GM19455 (cell line): ENCODE data around the gene SLC25A26.
"Not testable (repeated sequence)": the region's sequence is repeated elsewhere in the genome, so short reads cannot be mapped to it uniquely, and the experiment has no call there.

Experiments used
- ATAC-seq: cut with Tn5 transposase; IDR thresholded peaks from one replicate; pipeline ENCODE4 v1.9.1; 2021; ENCODE audit not compliant: unreplicated experiment

SLC25A26 gene

DNA sequence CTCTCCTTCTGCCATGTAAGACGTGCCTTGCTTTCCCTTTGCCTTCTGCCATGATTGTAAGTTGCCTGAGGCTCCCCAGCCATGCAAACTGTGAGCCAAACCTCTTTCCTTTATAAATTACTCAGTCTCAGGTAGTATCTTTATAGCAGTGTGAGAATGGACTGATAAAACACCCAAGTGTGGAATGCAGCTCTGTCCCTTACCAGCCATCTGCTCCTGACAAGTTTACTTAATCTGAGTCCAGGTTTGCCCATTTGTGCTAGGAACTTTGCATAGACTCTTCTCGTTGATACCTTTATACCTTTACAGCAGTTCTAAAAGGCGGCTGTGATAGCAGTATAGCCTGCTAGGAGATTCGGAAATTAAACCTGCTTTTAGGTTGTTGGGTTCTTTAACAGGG is 48.1 kb downstream of the SLC25A26 start:
- ATAC-seq = no peak

DNA sequence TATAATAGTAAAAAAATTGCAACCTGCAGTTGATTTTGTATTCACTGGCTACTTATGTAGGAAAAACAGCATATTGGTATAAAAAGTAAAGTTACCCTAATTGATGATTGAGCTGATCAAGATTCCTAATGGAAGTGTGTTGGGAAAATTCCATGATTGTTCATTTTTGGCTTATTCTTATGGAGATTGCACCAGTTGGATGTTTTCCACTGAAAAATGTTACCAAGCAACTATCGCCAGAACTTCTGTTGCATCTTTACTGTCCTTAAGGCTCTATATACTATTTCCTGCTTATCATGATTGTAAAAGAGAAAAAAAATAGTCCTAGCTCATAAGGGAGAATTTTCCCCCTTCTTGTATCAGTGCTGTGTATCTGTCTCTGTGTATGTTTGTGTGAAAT is 48.6 kb downstream of the SLC25A26 start:
- ATAC-seq = no peak

DNA sequence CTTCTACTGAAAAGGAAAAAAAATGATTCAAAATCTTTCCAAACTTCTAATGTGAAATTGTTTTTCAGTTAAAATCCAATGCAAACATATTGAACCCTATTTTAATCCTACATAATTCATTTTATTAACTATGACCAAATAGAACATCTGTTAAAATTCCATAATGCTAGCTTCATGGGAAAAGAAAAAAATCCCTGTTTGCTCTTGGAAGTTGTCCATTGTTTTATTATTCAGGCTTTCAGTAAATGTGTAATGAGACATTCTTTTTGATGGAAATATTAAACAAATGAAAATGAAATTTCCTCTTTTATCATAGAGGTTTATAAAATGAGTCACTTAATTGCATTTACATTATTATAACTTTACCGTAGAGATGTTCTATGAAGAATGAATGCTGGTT is 49.5 kb downstream of the SLC25A26 start:
- no peak for ATAC-seq

DNA sequence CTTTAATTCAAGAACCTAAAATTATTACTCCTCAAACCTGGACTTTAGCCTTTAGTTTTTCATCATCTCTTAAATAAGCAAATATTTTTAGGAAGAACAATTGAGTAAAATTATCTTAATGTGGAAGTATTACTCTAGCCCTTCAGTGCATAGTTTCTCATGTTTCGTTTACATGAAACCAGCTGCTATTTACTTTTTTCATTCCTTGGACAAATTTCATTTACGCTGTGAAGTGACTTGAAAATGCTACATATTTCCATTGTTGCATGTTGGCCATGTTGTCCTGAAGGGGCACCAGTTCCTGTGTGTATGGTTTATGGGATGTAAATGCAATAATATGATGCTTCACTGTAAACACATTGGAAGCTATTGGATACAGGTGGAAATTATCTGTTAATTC is 49.9 kb downstream of the SLC25A26 start:
- ATAC-seq = no peak

DNA sequence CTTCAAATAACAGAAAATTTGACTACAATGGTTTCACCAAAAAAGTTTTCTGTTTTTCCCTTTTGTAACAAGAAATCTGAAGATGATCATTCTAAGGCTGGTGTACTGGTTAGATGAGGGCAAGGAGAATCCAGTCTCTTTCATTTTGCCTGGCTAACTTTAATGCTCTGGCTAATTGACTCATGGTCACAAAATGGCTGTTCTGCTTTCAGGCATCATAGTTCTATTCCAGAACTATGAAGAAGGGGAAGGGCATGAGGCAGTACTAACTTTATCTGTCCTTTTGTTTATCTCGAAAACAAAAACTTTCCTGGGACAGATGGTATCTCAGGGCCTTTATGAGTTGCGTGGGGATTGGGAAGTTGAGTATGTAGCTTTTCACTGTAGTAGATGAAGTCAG is 50.4 kb downstream of the SLC25A26 start:
- no peak for ATAC-seq

DNA sequence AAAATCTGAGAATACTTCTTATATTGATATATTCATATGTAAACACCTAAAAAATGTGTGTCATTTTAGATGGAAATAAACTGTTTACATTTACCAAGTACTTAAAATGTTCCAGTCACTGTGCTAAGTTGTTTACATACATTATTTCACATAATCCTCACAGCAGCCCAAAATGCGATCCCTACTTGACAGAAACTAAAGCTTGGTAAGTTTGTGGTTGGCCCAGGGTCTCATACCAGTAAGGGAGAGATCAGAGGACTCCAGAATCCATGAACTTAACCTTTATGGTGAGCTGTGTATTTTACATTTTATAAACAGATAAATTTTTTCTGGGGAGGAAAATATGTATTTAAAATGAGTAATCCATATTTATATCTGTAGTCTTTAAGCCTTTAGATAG is 51.2 kb downstream of the SLC25A26 start:
- ATAC-seq = no peak

DNA sequence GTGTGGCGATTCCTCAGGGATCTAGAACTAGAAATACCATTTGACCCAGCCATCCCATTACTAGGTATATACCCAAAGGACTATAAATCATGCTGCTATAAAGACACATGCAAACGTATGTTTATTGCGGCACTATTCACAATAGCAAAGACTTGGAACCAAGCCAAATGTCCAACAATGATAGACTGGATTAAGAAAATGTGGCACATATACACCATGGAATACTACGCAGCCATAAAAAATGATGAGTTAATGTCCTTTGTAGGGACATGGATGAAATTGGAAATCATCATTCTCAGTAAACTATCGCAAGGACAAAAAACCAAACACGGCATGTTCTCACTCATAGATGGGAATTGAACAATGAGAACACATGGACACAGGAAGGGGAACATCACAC is 54.0 kb downstream of the SLC25A26 start:
- not testable (repeated sequence) for ATAC-seq

DNA sequence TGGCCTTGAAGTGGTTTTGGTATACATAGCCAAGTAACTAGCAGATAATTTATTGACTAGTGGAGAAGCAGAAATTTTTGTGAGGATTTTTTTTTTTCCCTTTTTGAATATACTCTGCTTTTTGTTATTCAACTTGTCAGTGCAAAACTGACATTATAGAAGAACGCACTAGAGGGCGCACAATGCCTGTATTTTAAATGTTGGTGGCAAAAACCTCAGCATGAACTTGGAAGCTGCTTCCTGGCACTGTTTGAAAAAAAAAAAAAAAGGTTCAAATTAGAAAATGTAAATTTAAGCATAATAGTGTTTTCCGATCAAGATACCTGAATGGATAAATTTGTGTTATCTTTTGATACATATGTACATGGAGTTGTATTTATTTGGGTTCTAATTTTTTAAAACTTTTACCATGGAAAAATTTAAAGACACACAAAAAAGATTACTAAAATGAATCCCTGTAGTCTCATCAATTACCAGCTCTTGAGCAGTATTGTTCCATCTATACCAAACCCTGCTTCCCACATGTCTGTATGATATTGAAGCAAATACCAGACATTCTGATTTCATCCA is 56.0 kb downstream of the SLC25A26 start:
- ATAC-seq = no peak

DNA sequence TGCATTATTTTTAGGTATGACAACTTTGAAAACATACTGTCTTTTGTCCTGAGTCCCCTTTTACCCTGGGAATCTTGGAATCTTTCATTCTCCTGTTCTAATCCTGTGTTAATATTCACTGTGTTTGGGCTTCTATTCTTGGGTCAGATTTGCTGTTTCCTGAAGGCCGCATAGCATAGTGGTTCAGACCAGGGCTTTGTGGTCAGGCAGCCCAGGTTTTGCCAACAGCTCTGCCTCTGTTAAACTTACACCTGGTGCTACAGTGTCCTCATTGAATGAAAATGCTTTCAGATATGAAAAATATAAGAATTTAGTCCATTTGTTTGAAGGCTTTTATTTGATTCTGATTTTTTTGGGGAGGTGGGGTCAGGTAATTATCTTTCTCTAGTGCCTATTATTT is 58.4 kb downstream of the SLC25A26 start:
- ATAC-seq = no peak

DNA sequence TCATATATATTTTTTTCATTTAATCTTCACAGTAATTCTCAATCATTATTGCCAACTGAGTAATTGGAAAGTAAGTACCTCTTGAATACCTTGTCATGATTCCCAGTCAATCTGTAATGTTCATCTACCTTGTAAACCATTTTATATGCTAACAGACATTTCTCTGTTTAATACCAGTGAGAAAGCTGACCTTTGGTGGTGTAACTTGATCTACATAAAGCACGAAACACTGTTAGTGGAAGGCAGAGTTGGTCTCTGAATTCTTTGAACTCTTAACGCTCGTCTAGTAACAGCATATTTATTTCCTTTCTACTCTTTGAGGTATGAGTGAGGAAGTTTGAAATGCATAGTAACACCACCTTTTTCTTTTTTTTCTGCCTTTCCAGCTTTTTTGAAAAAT is 59.5 kb downstream of the SLC25A26 start:
- no peak for ATAC-seq

DNA sequence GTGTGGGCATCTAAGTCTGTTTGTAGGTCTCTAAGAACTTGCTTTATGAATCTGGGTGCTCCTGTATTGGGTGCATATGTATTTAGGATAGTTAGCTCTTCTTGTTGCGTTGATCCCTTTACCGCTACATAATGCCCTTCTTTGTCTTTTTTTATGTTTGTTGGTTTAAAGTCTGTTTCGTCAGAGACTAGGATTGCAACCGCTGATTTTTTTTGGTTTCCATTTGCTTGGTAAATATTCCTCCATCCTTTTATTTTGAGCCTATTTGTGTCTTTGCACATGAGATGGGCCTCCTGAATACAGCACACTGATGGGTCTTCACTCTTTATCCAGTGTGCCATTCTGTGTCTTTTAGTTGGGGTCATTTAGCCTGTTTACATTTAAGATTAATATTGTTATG is 71.1 kb downstream of the SLC25A26 start:
- ATAC-seq = not testable (repeated sequence)

DNA sequence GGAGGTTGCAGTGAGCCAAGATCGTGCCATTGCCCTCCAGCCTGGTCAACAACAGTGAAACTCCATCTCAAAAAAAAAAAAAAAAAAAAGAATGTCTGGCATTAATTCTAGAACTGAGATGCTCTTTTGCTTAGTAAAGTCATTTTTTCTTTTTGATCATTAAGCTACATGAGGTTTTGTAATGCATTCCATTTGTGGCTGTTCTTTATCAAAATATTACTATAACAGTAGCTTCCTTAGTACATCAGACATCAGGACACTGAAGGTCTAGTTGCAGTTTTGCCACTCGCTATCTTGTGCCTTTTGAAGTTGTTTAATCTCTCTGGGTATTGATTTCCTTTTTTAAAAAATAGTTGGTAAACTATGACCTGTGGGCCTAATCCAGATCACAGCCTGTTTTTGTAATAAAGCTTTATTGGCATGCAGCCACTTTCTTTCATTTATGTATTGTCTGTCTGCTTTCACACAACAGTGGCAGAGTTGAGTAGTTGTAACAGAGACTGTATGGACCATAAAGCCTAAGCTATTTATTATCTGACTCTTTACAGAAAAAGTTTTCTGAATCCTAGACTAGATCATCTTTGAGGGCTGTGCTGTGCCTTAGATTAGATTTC is 76.6 kb downstream of the SLC25A26 start:
- ATAC-seq = no peak

DNA sequence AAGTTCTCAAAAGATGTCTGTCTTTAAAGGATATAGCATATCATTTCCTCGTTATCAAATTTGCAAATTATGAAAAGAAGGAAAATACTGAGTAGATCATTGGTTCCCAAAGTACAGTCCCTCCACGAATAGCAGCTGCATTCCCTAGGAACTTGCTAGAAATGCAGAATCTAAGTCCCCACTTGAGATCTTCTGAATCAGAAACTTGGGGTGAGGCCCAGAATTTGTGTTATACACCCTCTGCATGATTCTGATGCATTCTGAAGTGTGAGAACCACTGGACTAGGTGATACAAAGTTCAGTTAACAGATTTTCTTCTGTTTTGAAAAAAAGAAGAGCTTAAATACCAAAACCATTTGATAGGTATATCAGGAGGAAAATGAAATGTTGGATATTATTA is 77.1 kb downstream of the SLC25A26 start:
- no peak for ATAC-seq

DNA sequence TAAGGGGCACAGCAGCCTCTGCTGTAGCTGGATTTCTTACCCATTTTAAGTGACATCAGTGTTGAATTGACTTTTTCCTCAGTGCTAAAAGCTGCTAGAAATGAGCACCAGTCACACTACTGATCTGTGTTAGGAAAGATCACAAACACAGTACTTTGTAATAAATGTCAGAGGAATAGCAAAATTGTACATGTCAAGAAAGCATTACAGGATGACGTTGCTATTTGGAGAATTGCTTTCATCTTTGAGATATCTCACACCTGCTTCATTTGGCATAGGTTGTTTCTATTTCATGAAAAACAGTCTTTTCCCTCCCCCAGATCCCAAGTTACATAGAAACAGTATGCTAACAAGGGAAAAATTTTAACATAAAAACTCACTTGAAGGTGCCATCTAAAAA is 77.8 kb downstream of the SLC25A26 start:
- ATAC-seq = no peak

DNA sequence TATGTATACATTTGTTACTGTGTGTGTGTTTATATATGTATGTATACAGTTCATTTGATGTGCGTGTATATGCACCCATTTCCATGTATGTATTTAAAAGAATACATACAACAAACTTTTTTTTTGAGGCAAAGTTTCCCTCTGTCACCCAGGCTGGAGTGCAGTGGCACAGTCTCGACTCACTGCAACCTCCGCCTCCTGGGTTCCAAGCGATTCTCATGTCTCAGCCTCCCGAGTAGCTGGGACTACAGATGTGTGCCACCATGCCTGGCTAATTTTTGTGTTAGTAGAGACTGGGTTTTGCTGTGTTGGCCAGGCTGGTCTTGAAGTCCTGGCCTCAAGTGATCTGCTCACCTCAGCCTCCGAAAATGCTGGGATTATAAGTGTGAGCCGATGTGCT is 78.3 kb downstream of the SLC25A26 start:
- not testable (repeated sequence) for ATAC-seq

DNA sequence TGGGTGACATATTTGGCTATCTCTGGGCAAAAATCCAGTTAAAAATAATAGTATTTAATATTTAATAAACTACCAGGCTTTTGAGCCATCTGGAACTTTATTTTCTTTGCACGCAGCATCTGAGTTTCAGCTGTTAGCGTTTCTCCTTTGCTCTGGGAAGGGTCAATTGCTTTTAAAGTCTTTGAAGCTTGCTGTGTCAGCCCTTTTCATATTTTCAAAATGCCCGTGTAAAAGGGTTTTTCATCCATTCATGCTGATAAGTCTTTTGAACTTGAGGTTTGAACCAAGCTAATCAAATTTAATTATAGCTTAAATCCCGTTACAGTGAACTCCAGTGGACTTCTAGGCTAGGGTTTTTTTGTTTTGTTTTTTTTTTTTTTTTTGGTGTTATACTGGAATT is 79.1 kb downstream of the SLC25A26 start:
- no peak for ATAC-seq

DNA sequence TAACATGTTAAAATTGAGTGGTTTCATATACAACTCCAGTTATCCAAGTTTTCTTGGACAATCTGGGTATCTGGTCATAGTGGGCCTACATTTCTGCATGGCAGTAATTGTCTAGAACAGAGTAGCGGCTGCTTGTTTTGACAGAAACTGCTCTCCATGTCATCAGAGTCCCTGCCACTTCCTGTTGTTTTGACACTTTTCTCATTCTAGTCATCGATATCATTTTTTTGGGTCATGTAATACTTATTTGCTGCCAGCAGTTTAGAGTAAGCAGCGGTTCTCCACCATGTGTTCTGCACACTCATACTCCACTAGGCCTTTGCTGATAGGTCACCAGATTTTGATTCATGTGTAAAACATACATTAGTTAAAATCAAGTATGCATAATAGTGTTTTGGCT is 81.5 kb downstream of the SLC25A26 start:
- ATAC-seq = no peak

DNA sequence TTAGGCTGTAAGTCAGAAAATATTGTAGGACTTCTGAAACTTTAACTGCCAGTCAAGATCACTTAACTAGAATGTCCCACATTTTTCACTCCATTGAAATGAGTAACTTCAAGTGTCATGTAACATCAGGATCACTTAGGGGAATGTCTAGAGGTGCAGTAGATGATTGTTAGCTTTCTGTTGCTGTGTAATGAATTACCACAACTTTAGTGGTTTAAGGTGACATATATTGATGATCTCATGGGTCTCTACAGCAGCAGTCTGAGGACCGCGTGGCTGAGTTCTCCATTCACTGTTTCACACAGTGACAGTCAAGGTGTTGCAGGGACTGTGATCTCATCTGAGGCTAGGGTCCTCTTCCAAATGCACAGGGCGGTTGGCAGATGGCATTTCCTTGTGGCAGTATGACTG is 82.7 kb downstream of the SLC25A26 start:
- ATAC-seq = no peak

DNA sequence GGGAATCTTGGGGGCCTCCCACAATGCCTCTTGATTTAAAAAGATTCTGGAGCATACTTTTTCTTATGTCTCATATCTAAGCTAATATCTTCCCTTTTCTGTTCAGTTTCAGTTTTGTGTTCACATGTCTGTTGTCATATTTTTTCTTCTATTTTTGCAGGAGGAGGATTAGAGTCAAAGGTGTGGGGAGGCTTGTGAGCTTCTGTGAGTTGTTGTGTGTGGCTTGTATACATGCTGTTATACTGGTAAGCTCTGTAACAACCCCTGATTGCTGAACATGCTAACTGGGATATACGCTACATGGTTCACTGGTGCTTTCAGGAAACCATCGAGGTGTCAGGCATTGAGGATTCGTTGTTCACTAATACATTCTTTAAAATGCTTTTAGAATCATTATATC is 83.5 kb downstream of the SLC25A26 start:
- ATAC-seq = no peak

DNA sequence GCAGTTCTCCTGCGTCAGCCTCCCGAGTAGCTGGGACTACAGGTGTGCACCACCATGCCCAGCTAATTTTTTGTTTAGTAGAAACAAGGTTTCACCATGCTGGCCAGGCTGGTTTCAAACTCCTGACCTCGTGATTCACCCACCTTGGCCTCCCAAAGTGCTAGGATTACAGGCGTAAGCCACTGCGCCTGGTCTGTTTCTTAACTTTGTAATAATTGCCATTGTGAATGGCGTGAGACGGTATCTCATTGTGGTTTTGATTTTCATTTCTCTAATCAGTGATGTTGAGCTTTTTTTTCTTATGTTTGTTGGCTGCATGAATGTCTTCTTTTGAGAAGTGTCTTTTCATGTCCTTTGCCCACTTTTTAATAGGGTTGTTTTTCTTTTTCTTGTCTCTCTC is 85.3 kb downstream of the SLC25A26 start:
- not testable (repeated sequence) for ATAC-seq

DNA sequence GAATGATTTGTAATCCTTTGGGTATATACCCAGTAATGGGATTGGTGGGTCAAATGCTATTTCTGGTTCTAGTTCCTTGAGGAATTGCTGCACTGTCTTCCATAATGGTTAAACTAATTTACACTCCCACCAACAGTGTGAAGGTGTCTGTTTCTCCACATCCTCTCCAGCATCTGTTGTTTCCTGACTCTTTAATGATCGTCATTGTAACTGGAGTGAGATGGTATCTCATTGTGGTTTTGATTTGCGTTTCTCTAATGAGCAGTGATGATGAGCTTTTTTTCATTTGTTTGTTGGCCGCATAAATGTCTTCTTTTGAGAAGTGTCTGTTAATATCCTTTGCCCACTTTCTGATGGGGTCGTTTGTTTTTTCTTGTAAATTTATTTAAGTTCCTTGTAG is 86.2 kb downstream of the SLC25A26 start:
- ATAC-seq = not testable (repeated sequence)

DNA sequence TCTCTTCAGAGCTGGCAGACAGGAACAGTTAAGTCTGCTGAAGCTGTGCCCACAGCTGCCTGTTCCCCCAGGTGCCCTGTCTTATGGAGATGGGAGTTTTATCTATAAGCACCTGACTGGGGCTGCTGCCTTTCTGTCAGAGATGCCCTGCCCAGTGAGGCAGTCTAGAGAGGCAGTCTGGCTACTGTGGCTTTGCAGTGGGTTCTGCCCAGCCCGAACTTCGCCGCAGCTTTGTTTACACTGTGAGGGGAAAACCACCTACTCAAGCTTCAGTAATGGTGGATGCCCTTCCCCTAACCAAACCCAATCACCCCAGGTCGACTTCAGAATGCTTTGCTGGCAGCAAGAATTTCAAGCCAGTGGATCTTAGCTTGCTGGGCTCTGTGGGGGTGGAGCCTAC is 91.2 kb downstream of the SLC25A26 start:
- no peak for ATAC-seq

DNA sequence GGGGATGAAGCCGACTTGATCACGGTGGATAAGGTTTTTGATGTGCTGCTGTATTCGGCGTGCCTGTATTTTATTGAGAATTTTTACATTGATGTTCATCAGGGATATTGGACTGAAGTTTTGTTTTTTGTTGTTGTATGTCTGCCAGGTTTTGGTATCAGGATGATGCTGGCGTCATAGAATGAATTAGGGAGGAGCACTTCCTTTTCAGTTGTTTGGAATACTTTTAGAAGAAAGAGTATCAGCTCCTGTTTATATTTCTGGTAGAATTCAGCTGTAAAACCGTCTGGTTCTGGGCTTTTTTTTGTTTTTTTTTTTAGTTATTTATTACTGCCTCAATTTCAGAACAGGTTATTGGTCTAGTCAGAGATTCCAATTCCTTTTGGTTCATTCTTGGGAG is 93.7 kb downstream of the SLC25A26 start:
- ATAC-seq = no peak
